SK-N-SH treated with all-trans-retinoic acid at 6 μM for 48 hours (cell line): ENCODE results near the gene KCNJ16.

Experiments
- ARNTL ChIP-seq: fragments of 450-650 bp; formaldehyde crosslinking; IDR thresholded peaks from 2 replicates; pipeline ENCODE4 v1.5.0; 2020; ENCODE audit warnings: low read depth, mild to moderate bottlenecking, moderate library complexity, borderline replicate concordance
- CREB5 ChIP-seq: fragments of 250-450 bp; sonication (Bioruptor Pico); IDR thresholded peaks from 2 replicates; pipeline ENCODE4 v1.5.1; 2020; ENCODE audit warnings: low read depth, mild to moderate bottlenecking, moderate library complexity
- GLIS3 ChIP-seq: fragments of 250-450 bp; sonication (Bioruptor Pico); IDR thresholded peaks from 2 replicates; pipeline ENCODE4 v1.5.0; 2020; ENCODE audit warnings: mild to moderate bottlenecking, moderate library complexity
- PATZ1 ChIP-seq: fragments of 250-450 bp; sonication (Bioruptor Pico); IDR thresholded peaks from 2 replicates; pipeline ENCODE4 v1.8.0; 2020; ENCODE audit warnings: mild to moderate bottlenecking, moderate library complexity, borderline replicate concordance
- RARB ChIP-seq: fragments of 250-450 bp; sonication (Bioruptor Pico); IDR thresholded peaks from 2 replicates; pipeline ENCODE4 v1.8.0; 2021; ENCODE audit warnings: mild to moderate bottlenecking, moderate library complexity
- SNAI2 ChIP-seq: fragments of 250-450 bp; sonication (Bioruptor Pico); IDR thresholded peaks from 2 replicates; pipeline ENCODE4 v1.5.0; 2020; ENCODE audit warnings: mild to moderate bottlenecking, moderate library complexity
- ZFP3 ChIP-seq: fragments of 250-450 bp; sonication (Bioruptor Pico); IDR thresholded peaks from 2 replicates; pipeline ENCODE4 v1.5.0; 2020; ENCODE audit warnings: mild to moderate bottlenecking, moderate library complexity
- ZFP30 ChIP-seq: fragments of 450-650 bp; formaldehyde crosslinking; IDR thresholded peaks from 2 replicates; pipeline ENCODE4 v1.5.0; 2022; ENCODE audit warnings: mild to moderate bottlenecking, moderate library complexity

- TF ChIP-seq PATZ1 (CRISPR knock-in tag), result no peak
- TF ChIP-seq GLIS3 (CRISPR knock-in tag), result no peak
- no peak for TF ChIP-seq CREB5 (CRISPR knock-in tag)
- TF ChIP-seq ZFP30 (CRISPR knock-in tag), result no peak
- no peak for TF ChIP-seq ARNTL (CRISPR knock-in tag)
- no peak for TF ChIP-seq SNAI2 (CRISPR knock-in tag)
- no peak for TF ChIP-seq ZFP3 (CRISPR knock-in tag)
- no peak for TF ChIP-seq RARB (CRISPR knock-in tag)
Measured at GRCh38 chr17:70047619-70048419, 27.2 kb upstream of the KCNJ16 start.
